Activated naive CD8-positive, alpha-beta T cell treated with anti-CD3 and anti-CD28 coated beads for 36 hours (primary cell): Measurements from ENCODE around the gene RRP36. TPM values are rescaled to one million over a fixed set of nuclear protein-coding genes. Genes with fewer than 3 reads are reported as not detected.

Source experiments
- total RNA-seq, 2 experiments: library from RNA; stranded (reverse); gene quantifications; one replicate each; pipeline ENCODE4 v1.2.3, GENCODE V29; 2021

RRP36 gene
- total RNA-seq, 2 experiments from 2014 or later: 87.6 to 93.0 TPM

Other genes with a start within 250 kb of the RRP36 start
- 10 to 100 TPM; 10.6 to 10.7 TPM for gene BICRAL, start 239.6 kb upstream of the RRP36 start, total RNA-seq
- 100 to 1,000 TPM; 193 to 200 TPM for gene RPL7L1, start 142.0 kb upstream of the RRP36 start, total RNA-seq
- gene PTCRA, start 105.6 kb upstream of the RRP36 start, total RNA-seq: not detected
- 10 to 100 TPM; 53.6 to 55.7 TPM for gene CNPY3, start 92.1 kb upstream of the RRP36 start, total RNA-seq
- gene GNMT, start 60.9 kb upstream of the RRP36 start, total RNA-seq: under 1 TPM; 0.20 to 0.35 TPM
- gene PEX6, start 42.4 kb upstream of the RRP36 start, total RNA-seq: 10 to 100 TPM; 15.2 to 16.7 TPM
- gene PPP2R5D, start 37.1 kb upstream of the RRP36 start, total RNA-seq: 10 to 100 TPM; 43.0 to 43.4 TPM
- gene MEA1, start 7.7 kb upstream of the RRP36 start, total RNA-seq: 100 to 1,000 TPM in 1 of 2 experiments, 10 to 100 TPM in 1; 98.6 to 105 TPM
- 10 to 100 TPM; 65.8 to 66.1 TPM for gene KLHDC3, start 7.4 kb upstream of the RRP36 start, total RNA-seq
- gene CUL7, start 32.2 kb downstream of the RRP36 start, total RNA-seq: 10 to 100 TPM in 1 of 2 experiments, 1 to 10 TPM in 1; 9.3 to 10.2 TPM
- gene MRPL2, start 37.8 kb downstream of the RRP36 start, total RNA-seq: 100 to 1,000 TPM; 112 to 113 TPM
- gene KLC4, start 38.0 kb downstream of the RRP36 start, total RNA-seq: 1 to 10 TPM; 9.5 to 10.0 TPM
- 1 to 10 TPM; 3.3 to 3.9 TPM for gene PTK7, start 54.7 kb downstream of the RRP36 start, total RNA-seq
- gene SRF, start 149.6 kb downstream of the RRP36 start, total RNA-seq: 10 to 100 TPM; 49.1 to 49.9 TPM
- gene CUL9, start 160.6 kb downstream of the RRP36 start, total RNA-seq: 10 to 100 TPM; 31.3 to 31.5 TPM
- gene DNPH1, start 207.9 kb downstream of the RRP36 start, total RNA-seq: 10 to 100 TPM; 55.8 to 56.1 TPM
- under 1 TPM; 0.12 to 0.14 TPM for gene TTBK1, start 221.9 kb downstream of the RRP36 start, total RNA-seq